GM23338 (cell line): ENCODE measurements around the gene ZBED3. TPM values are rescaled to one million over a fixed set of nuclear protein-coding genes. Genes with fewer than 3 reads are reported as not detected.

Experiments
- ATAC-seq: fragments of 200-7000 bp; cut with Tn5 transposase; 3 replicates; pipeline ENCODE4 v1.9.1; 2020
- DNase-seq: peaks from one replicate; pipeline ENCODE4 v3.0.0-alpha.2; 2015; ENCODE audit warnings: low spot score
- H2AFZ ChIP-seq: fragments of 200-600 bp; sonication (generic); 2 replicates; pipeline ENCODE4 v1.8.0; 2016; ENCODE audit warnings: antibody characterized with exemption, mild to moderate bottlenecking, moderate library complexity
- H3F3A ChIP-seq: fragments of 200-600 bp; sonication (generic); replicated peaks from 2 replicates; pipeline ENCODE4 v1.8.0; 2017; ENCODE audit warnings: antibody characterized with exemption, mixed run types, low read depth
- H3K27ac ChIP-seq: fragments of 200-600 bp; sonication (generic); 2 replicates; pipeline ENCODE4 v1.6.1; 2016; ENCODE audit warnings: low read depth
- H3K27me3 ChIP-seq: fragments of 200-600 bp; sonication (generic); 2 replicates; pipeline ENCODE4 v1.8.0; 2016; ENCODE audit warnings: mild to moderate bottlenecking, mixed run types, moderate library complexity; ENCODE audit not compliant: insufficient read depth
- H3K36me3 ChIP-seq: fragments of 200-600 bp; sonication (generic); 2 replicates; pipeline ENCODE4 v1.8.0; 2016; ENCODE audit warnings: mild to moderate bottlenecking; ENCODE audit not compliant: insufficient read depth
- H3K4me1 ChIP-seq: fragments of 200-600 bp; sonication (generic); 2 replicates; pipeline ENCODE4 v1.8.0; 2016; ENCODE audit warnings: mild to moderate bottlenecking, moderate library complexity; ENCODE audit not compliant: insufficient read depth
- H3K4me2 ChIP-seq: fragments of 200-600 bp; sonication (generic); 2 replicates; pipeline ENCODE4 v1.7.1; 2017; ENCODE audit warnings: mixed run types
- H3K4me3 ChIP-seq: fragments of 200-600 bp; sonication (generic); 2 replicates; pipeline ENCODE4 v1.6.1; 2016; ENCODE audit warnings: mixed run types
- H3K79me2 ChIP-seq: fragments of 200-600 bp; sonication (generic); replicated peaks from 2 replicates; pipeline ENCODE4 v1.8.0; 2017; ENCODE audit warnings: mild to moderate bottlenecking; ENCODE audit not compliant: insufficient read depth
- H3K9me2 ChIP-seq: fragments of 200-600 bp; sonication (generic); 2 replicates; pipeline ENCODE4 v1.8.0; 2017; ENCODE audit not compliant: insufficient read depth
- H4K20me1 ChIP-seq: fragments of 200-600 bp; sonication (generic); replicated peaks from 2 replicates; pipeline ENCODE4 v1.8.0; 2017; ENCODE audit warnings: mild to moderate bottlenecking; ENCODE audit not compliant: insufficient read depth
- H3K27ac Mint-ChIP-seq: 2 replicates; pipeline ENCODE4 v1.8.0; 2020; ENCODE audit warnings: inconsistent platforms, mild to moderate bottlenecking, moderate library complexity, mixed read lengths
- H3K27me3 Mint-ChIP-seq: 3 replicates; pipeline ENCODE4 v1.8.0; 2022; ENCODE audit warnings: low read depth, mild to moderate bottlenecking, moderate library complexity, mixed read lengths, inconsistent platforms; ENCODE audit not compliant: insufficient read depth, poor library complexity
- H3K36me3 Mint-ChIP-seq: 3 replicates; pipeline ENCODE4 v1.8.0; 2021; ENCODE audit warnings: low read depth, mild to moderate bottlenecking, inconsistent platforms, moderate library complexity, mixed read lengths
- H3K4me1 Mint-ChIP-seq: 3 replicates; pipeline ENCODE4 v1.8.0; 2020; ENCODE audit warnings: mild to moderate bottlenecking, inconsistent platforms, mixed read lengths
- H3K4me3 Mint-ChIP-seq: 3 replicates; pipeline ENCODE4 v1.8.0; 2021; ENCODE audit warnings: moderate library complexity, mild to moderate bottlenecking, inconsistent platforms, mixed read lengths
- H3K9me3 Mint-ChIP-seq: 3 replicates; pipeline ENCODE4 v1.8.0; 2020; ENCODE audit warnings: moderate library complexity, mild to moderate bottlenecking, inconsistent platforms, mixed read lengths
- CREB1 ChIP-seq: fragments of 250-450 bp; sonication (Bioruptor Pico); IDR thresholded peaks from 2 replicates; pipeline ENCODE4 v1.5.0; 2020; ENCODE audit warnings: low read depth, mild to moderate bottlenecking, moderate library complexity
- EZH2 ChIP-seq: fragments of 200-600 bp; sonication (generic); IDR thresholded peaks from one replicate; pipeline ENCODE4 v1.8.0; 2017; ENCODE audit warnings: antibody characterized with exemption, mild to moderate bottlenecking, low read depth; ENCODE audit not compliant: unreplicated experiment
- JUNB ChIP-seq: IDR thresholded peaks from one replicate; pipeline ENCODE4 v1.6.1; 2016; ENCODE audit warnings: antibody characterized with exemption; ENCODE audit not compliant: unreplicated experiment
- NANOG ChIP-seq: IDR thresholded peaks from 2 replicates; pipeline ENCODE4 v1.6.1; 2016; ENCODE audit warnings: antibody characterized with exemption, borderline replicate concordance
- POLR2AphosphoS5 ChIP-seq: IDR thresholded peaks from 2 replicates; pipeline ENCODE4 v1.6.1; 2016; ENCODE audit warnings: antibody characterized with exemption, low read depth
- STAT1 ChIP-seq: IDR thresholded peaks from one replicate; pipeline ENCODE4 v1.6.1; 2016; ENCODE audit warnings: antibody characterized with exemption; ENCODE audit not compliant: unreplicated experiment
- polyA plus RNA-seq: library from polyadenylated mRNA; unstranded; fragments of >200 nt; fragmentation: Nextera tagmentation; extraction: Ambion mirVana; gene quantifications from 2 replicates; pipeline ENCODE4 v1.2.1, GENCODE V29; 2016
- total RNA-seq: library from RNA; depleted of rRNA; stranded (reverse); fragments of >200 nt; shearing (Covaris generic); gene quantifications from 2 replicates; pipeline ENCODE4 v1.2.3, GENCODE V29; 2014
- TF ChIP-seq, protein P1 (sequence below): IDR thresholded peaks from 2 replicates; pipeline ENCODE4 v1.6.1; 2016; ENCODE audit warnings: antibody characterized with exemption
- TF ChIP-seq, protein P2 (sequence below): fragments of 250-450 bp; sonication (Bioruptor Pico); IDR thresholded peaks from 2 replicates; pipeline ENCODE4 v1.5.0; 2020; ENCODE audit warnings: mild to moderate bottlenecking, moderate library complexity
- TF ChIP-seq, protein P3 (sequence below): IDR thresholded peaks from one replicate; pipeline ENCODE4 v1.6.1; 2018; ENCODE audit warnings: antibody characterized with exemption; ENCODE audit not compliant: unreplicated experiment

The ZBED3 gene
- total and polyA plus RNA-seq, 2 experiments from 2014 or later = 4.2 to 9.3 TPM

DNA sequence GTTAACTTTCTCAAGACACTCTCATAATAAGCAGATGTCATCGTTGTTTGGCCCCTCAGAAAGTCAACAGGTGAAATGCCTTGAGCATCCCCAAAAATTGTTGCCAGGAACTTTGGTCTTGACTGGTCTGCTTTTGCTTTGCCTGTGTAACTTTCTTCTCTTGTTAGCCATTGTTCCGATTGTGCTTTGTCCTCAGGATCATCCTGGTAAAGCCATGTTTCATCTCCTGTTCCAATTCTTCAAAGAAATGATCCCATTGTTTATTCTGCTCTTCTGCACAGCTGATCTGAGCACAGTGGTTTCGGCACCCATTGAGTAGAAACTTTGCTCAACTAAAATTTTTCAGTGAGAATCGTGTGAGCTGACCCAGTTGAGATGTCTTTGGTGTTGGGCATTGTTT is 8.1 kb upstream of the ZBED3 start:
- Mint-ChIP-seq H3K4me3 (no peak overlapping the region), H3K36me3 (peaks cover 24% of the 10 kb centered on the region; the same call in 2 of the 3 replicates)
- no peak for DNase-seq

GRCh38 chr5:77087484-77088261 is 588 bp upstream of the ZBED3 start:
- H3K36me3 Mint-ChIP-seq = peaks cover 65% of the 10 kb centered on the region
- ATAC-seq (peak; percentile 25), DNase-seq (peak; percentile 28)
- peaks cover 14% of the 10 kb centered on the region; the same call in 2 of the 3 replicates for H3K9me3 Mint-ChIP-seq
- H3K4me3 ChIP-seq = peak overlapping the region; percentile 83
- 0 out of 2 replicates have a peak, but pooled peaks cover 3% of the 10 kb centered on the region for H3K36me3 ChIP-seq
- H3K27me3 ChIP-seq = no peaks in the 10 kb centered on the region
- peaks cover 4% of the 10 kb centered on the region; the same call in 1 of the 2 replicates for H3K79me2 ChIP-seq
- peak overlapping the region; percentile 99 for H3K27ac Mint-ChIP-seq
- H3F3A ChIP-seq = no peaks in the 10 kb centered on the region
- peaks cover 22% of the 10 kb centered on the region for H3K4me1 Mint-ChIP-seq
- H3K4me1 ChIP-seq = peaks cover 12% of the 10 kb centered on the region
- no peaks in the 10 kb centered on the region for H4K20me1 ChIP-seq
- H3K4me2 ChIP-seq = peak overlapping the region; percentile 76
- no peaks in the 10 kb centered on the region for H3K9me2 ChIP-seq
- peak overlapping the region; percentile 79; the same call in 1 of the 2 replicates for H2AFZ ChIP-seq
- peak overlapping the region; percentile 52 for H3K27ac ChIP-seq
- H3K27me3 Mint-ChIP-seq = peaks cover 14% of the 10 kb centered on the region
- peak overlapping the region; percentile 93 for H3K4me3 Mint-ChIP-seq
- TF ChIP-seq STAT1 (no peak), POLR2AphosphoS5 (no peak), EZH2 (no peak)
- TF ChIP-seq, protein P1, sequence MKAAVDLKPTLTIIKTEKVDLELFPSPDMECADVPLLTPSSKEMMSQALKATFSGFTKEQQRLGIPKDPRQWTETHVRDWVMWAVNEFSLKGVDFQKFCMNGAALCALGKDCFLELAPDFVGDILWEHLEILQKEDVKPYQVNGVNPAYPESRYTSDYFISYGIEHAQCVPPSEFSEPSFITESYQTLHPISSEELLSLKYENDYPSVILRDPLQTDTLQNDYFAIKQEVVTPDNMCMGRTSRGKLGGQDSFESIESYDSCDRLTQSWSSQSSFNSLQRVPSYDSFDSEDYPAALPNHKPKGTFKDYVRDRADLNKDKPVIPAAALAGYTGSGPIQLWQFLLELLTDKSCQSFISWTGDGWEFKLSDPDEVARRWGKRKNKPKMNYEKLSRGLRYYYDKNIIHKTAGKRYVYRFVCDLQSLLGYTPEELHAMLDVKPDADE = no peak
- TF ChIP-seq, protein P2, sequence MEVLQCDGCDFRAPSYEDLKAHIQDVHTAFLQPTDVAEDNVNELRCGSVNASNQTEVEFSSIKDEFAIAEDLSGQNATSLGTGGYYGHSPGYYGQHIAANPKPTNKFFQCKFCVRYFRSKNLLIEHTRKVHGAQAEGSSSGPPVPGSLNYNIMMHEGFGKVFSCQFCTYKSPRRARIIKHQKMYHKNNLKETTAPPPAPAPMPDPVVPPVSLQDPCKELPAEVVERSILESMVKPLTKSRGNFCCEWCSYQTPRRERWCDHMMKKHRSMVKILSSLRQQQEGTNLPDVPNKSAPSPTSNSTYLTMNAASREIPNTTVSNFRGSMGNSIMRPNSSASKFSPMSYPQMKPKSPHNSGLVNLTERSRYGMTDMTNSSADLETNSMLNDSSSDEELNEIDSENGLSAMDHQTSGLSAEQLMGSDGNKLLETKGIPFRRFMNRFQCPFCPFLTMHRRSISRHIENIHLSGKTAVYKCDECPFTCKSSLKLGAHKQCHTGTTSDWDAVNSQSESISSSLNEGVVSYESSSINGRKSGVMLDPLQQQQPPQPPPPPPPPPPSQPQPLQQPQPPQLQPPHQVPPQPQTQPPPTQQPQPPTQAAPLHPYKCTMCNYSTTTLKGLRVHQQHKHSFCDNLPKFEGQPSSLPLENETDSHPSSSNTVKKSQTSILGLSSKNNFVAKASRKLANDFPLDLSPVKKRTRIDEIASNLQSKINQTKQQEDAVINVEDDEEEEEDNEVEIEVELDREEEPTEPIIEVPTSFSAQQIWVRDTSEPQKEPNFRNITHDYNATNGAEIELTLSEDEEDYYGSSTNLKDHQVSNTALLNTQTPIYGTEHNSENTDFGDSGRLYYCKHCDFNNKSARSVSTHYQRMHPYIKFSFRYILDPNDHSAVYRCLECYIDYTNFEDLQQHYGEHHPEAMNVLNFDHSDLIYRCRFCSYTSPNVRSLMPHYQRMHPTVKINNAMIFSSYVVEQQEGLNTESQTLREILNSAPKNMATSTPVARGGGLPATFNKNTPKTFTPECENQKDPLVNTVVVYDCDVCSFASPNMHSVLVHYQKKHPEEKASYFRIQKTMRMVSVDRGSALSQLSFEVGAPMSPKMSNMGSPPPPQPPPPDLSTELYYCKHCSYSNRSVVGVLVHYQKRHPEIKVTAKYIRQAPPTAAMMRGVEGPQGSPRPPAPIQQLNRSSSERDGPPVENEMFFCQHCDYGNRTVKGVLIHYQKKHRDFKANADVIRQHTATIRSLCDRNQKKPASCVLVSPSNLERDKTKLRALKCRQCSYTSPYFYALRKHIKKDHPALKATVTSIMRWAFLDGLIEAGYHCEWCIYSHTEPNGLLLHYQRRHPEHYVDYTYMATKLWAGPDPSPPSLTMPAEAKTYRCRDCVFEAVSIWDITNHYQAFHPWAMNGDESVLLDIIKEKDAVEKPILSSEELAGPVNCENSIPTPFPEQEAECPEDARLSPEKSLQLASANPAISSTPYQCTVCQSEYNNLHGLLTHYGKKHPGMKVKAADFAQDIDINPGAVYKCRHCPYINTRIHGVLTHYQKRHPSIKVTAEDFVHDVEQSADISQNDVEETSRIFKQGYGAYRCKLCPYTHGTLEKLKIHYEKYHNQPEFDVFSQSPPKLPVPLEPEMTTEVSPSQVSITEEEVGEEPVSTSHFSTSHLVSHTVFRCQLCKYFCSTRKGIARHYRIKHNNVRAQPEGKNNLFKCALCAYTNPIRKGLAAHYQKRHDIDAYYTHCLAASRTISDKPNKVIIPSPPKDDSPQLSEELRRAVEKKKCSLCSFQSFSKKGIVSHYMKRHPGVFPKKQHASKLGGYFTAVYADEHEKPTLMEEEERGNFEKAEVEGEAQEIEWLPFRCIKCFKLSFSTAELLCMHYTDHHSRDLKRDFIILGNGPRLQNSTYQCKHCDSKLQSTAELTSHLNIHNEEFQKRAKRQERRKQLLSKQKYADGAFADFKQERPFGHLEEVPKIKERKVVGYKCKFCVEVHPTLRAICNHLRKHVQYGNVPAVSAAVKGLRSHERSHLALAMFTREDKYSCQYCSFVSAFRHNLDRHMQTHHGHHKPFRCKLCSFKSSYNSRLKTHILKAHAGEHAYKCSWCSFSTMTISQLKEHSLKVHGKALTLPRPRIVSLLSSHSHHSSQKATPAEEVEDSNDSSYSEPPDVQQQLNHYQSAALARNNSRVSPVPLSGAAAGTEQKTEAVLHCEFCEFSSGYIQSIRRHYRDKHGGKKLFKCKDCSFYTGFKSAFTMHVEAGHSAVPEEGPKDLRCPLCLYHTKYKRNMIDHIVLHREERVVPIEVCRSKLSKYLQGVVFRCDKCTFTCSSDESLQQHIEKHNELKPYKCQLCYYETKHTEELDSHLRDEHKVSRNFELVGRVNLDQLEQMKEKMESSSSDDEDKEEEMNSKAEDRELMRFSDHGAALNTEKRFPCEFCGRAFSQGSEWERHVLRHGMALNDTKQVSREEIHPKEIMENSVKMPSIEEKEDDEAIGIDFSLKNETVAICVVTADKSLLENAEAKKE (CRISPR knock-in tag) = no peak

More for the DNA sequence above, 8.1 kb upstream of the ZBED3 start:
- Histone ChIP-seq H3K27ac (no peak overlapping the region), H3F3A (no peaks in the 10 kb centered on the region), H3K4me1 (no peaks in the 10 kb centered on the region), H3K79me2 (no peaks in the 10 kb centered on the region), H3K27me3 (no peaks in the 10 kb centered on the region), H3K4me2 (no peak overlapping the region), H3K4me3 (no peak overlapping the region), H2AFZ (no peak overlapping the region), H4K20me1 (no peaks in the 10 kb centered on the region; the same call in 1 of the 2 replicates), H3K9me2 (no peaks in the 10 kb centered on the region), H3K36me3 (no peaks in the 10 kb centered on the region)
- TF ChIP-seq NANOG (no peak), EZH2 (no peak), POLR2AphosphoS5 (no peak), CREB1 (no peak), JUNB (no peak)
- TF ChIP-seq, protein P3, sequence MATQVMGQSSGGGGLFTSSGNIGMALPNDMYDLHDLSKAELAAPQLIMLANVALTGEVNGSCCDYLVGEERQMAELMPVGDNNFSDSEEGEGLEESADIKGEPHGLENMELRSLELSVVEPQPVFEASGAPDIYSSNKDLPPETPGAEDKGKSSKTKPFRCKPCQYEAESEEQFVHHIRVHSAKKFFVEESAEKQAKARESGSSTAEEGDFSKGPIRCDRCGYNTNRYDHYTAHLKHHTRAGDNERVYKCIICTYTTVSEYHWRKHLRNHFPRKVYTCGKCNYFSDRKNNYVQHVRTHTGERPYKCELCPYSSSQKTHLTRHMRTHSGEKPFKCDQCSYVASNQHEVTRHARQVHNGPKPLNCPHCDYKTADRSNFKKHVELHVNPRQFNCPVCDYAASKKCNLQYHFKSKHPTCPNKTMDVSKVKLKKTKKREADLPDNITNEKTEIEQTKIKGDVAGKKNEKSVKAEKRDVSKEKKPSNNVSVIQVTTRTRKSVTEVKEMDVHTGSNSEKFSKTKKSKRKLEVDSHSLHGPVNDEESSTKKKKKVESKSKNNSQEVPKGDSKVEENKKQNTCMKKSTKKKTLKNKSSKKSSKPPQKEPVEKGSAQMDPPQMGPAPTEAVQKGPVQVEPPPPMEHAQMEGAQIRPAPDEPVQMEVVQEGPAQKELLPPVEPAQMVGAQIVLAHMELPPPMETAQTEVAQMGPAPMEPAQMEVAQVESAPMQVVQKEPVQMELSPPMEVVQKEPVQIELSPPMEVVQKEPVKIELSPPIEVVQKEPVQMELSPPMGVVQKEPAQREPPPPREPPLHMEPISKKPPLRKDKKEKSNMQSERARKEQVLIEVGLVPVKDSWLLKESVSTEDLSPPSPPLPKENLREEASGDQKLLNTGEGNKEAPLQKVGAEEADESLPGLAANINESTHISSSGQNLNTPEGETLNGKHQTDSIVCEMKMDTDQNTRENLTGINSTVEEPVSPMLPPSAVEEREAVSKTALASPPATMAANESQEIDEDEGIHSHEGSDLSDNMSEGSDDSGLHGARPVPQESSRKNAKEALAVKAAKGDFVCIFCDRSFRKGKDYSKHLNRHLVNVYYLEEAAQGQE = no peak
- ATAC-seq = no peak
- Mint-ChIP-seq H3K9me3 (no peaks in the 10 kb centered on the region), H3K4me1 (no peaks in the 10 kb centered on the region), H3K27me3 (no peaks in the 10 kb centered on the region), H3K27ac (no peak overlapping the region)
